ENCODE data around the gene OR2H2.

OR2H2 gene

DNA sequence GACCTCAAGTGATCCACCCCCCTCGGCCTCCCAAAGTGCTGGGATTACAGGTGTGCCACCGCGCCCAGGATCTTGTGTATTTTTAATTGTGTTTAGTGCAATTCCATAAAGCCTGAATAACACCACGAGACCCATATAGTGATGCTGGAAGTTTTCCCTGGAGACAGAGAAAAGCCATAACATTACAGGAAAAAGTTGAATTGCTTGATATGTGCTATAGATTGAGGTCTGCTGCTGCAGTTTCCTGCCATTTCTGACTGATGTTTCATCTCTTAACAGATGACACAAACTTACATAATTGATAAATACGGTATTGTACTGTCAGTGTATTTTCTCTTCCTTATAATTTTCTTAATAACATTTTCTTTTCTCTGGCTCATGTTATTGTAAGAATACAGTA lies 18.1 kb upstream of the OR2H2 start:
- Mint-ChIP-seq H3K27me3 (peaks cover 6 to 14% of the 10 kb centered on the region in 2 donors), H3K4me1 (peaks cover 8 to 10% of the 10 kb centered on the region in 2 donors), H3K9me3 (peaks cover 0 to 4% of the 10 kb centered on the region in 2 donors), H3K27ac (no peak overlapping the region), H3K4me3 (no peak overlapping the region), H3K36me3 (no peaks in the 10 kb centered on the region)
- ATAC-seq (replicated peaks) = no peak
- DNase-seq = no peak

DNA sequence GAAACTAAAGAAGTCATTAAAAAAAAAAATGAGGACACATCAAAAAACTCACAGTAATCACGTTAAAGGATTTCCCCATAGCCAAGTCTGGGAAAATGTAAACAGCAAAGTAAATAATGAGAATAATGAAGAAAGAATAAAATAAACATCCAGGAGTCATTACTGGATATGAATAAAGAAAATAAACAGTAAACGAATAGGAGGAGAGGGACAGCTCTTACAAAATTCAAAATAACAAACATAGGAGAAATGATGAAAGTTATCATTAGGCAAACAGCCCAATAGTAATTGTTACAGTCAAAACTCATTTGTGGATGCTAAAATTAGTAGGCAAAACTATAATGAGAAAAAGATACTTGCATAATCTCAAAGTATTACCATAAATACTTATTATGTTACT lies 17.4 kb upstream of the OR2H2 start:
- DNase-seq = no peak
- Mint-ChIP-seq H3K27ac (no peak overlapping the region), H3K4me1 (peaks cover 8 to 10% of the 10 kb centered on the region in 2 donors), H3K4me3 (no peak overlapping the region), H3K27me3 (peaks cover 6 to 14% of the 10 kb centered on the region in 2 donors), H3K9me3 (peaks cover 0 to 4% of the 10 kb centered on the region in 2 donors), H3K36me3 (no peaks in the 10 kb centered on the region)
- no peak for ATAC-seq (replicated peaks)

DNA sequence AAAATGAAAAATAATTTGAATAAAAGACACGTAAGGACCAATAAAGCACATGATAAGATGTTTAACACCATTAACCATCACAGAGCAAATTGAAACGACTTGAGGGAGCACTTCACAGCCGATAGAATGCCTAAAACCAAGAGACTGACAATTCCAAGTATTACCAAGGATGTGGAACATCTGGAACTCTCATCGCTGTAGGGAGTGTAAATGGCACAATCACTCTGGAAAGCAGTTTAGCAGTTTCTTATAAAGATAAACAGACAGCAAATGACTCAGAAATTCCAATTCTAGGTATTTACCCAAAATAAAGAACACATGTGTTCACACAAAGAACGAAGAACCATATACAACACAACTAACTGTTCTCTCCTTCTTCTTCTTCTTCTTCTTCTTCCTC lies 16.9 kb upstream of the OR2H2 start:
- peaks cover 4 to 11% of the 10 kb centered on the region in 2 donors for H3K27me3 Mint-ChIP-seq
- H3K36me3 Mint-ChIP-seq = no peaks in the 10 kb centered on the region
- no peak overlapping the region for H3K27ac Mint-ChIP-seq
- peaks cover 7 to 8% of the 10 kb centered on the region in 2 donors for H3K4me1 Mint-ChIP-seq
- DNase-seq = no peak
- ATAC-seq (replicated peaks) = no peak
- H3K9me3 Mint-ChIP-seq = peaks cover 0 to 4% of the 10 kb centered on the region in 2 donors
- H3K4me3 Mint-ChIP-seq = no peak overlapping the region

DNA sequence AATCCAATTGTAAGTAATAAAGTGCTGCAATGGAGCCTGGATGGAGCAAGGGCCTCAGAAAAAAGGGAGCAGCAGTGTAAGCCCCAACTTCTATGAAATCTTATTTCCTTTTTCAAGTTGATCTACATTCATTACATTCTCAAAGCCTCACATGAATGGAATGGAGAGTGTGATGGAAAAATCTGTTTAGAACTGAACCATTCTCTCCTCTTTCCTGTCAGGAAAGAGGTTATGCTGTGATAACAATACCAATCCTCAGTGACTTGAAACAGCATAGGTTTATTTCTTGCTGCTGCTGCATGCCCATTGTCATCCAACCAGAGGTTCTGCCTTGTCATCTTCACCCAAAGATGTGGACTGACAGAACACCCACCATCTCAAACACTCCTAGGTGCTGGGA lies 8.9 kb upstream of the OR2H2 start:
- H3K4me1 Mint-ChIP-seq = no peaks in the 10 kb centered on the region
- H3K9me3 Mint-ChIP-seq = no peaks in the 10 kb centered on the region
- H3K27ac Mint-ChIP-seq = no peak overlapping the region
- ATAC-seq (replicated peaks) (no peak), DNase-seq (no peak)
- no peak overlapping the region for H3K4me3 Mint-ChIP-seq
- H3K27me3 Mint-ChIP-seq = peaks cover 34 to 63% of the 10 kb centered on the region in 2 donors
- H3K36me3 Mint-ChIP-seq = no peaks in the 10 kb centered on the region

DNA sequence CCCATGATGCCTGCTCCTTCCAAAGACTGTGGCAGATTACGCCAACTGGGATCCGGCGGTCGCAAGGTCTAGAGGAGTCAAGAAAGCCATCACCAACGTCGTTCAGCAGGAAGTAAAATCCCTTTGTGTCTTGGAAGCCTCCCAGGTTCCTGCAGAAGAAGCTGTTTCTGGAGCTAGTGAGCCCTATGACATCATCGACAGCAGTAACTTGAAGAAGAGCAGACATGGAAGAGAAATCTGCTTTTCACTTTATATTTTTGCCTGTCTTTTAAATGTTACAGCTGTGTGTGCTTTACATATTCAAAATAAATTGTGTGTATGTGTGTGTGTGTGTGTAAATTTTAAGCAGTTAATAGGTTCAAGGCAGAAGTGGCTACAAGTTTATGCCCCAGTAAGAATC lies 7.4 kb upstream of the OR2H2 start:
- peaks cover 30 to 67% of the 10 kb centered on the region in 2 donors for H3K27me3 Mint-ChIP-seq
- no peaks in the 10 kb centered on the region for H3K4me1 Mint-ChIP-seq
- no peak overlapping the region for H3K4me3 Mint-ChIP-seq
- H3K9me3 Mint-ChIP-seq = no peaks in the 10 kb centered on the region
- no peaks in the 10 kb centered on the region for H3K36me3 Mint-ChIP-seq
- ATAC-seq (replicated peaks) (no peak), DNase-seq (no peak)
- H3K27ac Mint-ChIP-seq = no peak overlapping the region

DNA sequence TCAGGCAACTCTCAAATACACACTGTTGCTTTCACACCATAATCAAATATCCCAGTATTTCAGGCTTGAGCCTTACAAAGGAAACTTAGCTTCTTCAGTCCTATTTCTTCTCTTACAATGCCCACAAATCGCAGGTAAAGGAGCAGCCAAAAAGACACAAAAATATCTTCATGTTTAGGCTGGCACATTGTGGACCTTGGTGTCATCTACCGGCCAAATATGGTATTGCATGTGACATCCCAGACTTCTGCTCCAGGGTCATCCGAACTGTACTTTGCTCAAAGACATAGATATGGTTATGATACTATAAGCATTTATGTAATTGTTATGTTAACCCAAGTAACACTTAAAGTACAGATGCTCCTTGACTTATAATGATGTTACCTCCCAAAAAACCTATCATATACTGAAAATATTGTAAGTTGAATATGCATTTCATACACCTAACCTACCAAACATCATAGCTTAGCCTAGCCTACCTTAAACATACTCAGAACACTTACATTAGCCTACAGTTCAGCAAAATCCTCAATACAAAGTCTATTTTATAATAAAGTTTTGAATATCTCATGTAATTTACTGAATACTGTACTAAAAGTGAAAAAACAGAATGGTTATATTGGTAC lies 4.6 kb downstream of the OR2H2 start:
- DNase-seq (peak; percentile 28), ATAC-seq (replicated peaks) (peak; percentile 59 to 72)
- H3K27ac Mint-ChIP-seq = no peak overlapping the region
- H3K27me3 Mint-ChIP-seq = peaks cover 12 to 44% of the 10 kb centered on the region in 2 donors
- H3K36me3 Mint-ChIP-seq = no peaks in the 10 kb centered on the region
- no peaks in the 10 kb centered on the region for H3K9me3 Mint-ChIP-seq
- no peak overlapping the region for H3K4me3 Mint-ChIP-seq
- H3K4me1 Mint-ChIP-seq = peaks cover 0 to 5% of the 10 kb centered on the region in 2 donors

DNA sequence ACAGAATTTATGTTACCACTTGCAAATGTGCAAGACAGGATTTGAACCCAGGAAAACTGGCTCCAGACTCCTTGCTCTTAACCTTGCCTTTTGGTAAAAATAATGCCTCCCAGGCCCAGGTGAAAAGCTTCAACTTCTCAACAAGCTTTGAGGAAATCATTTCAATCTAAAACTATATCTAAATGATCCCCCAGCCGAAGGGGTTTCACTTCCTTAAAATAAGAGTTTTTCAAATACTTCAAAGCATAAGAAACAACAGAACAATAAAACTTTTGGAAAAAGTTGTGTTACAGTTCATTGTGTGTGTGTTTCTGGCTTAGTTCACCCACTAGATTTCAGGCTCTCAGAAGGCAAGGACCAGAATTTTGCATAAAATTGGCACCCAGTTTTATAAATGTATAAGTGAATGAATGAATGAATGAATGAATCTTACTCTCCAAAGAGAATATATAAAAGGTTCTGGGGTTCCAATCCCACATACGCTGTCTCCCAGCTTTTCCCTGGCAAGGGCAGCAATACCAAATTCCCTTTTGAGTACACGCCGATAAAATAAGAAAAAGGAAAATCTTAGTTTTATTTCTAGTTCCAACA lies 5.4 kb downstream of the OR2H2 start:
- no peak overlapping the region for H3K27ac Mint-ChIP-seq
- no peak for ATAC-seq (replicated peaks)
- no peaks in the 10 kb centered on the region for H3K36me3 Mint-ChIP-seq
- no peak for DNase-seq
- peaks cover 12 to 36% of the 10 kb centered on the region in 2 donors for H3K27me3 Mint-ChIP-seq
- no peaks in the 10 kb centered on the region for H3K9me3 Mint-ChIP-seq
- H3K4me1 Mint-ChIP-seq = peaks cover 0 to 5% of the 10 kb centered on the region in 2 donors
- H3K4me3 Mint-ChIP-seq = no peak overlapping the region

DNA sequence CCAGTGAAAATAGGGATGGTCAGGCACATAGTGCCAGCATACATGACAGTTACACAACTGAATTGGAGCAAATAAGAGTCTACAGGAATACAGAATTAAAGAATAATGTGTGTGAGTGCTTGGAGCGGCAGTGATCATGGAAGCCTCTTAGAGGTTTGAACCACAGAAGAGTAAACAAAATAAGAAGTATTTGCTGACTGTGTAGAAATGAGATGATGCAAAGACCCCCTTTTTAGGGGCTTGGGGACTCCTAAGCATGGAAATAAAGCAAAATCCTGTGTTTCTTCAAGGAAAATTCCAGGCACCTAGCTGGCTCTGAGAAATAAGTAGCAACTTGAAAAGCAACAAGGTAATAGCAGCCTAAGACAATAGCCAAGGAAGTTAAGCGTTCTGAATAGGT lies 6.8 kb downstream of the OR2H2 start:
- Mint-ChIP-seq H3K9me3 (no peaks in the 10 kb centered on the region), H3K4me3 (no peak overlapping the region), H3K27ac (no peak overlapping the region), H3K36me3 (no peaks in the 10 kb centered on the region), H3K4me1 (peaks cover 0 to 5% of the 10 kb centered on the region in 2 donors), H3K27me3 (peaks cover 7 to 29% of the 10 kb centered on the region in 2 donors)
- no peak for DNase-seq
- ATAC-seq (replicated peaks) = no peak

DNA sequence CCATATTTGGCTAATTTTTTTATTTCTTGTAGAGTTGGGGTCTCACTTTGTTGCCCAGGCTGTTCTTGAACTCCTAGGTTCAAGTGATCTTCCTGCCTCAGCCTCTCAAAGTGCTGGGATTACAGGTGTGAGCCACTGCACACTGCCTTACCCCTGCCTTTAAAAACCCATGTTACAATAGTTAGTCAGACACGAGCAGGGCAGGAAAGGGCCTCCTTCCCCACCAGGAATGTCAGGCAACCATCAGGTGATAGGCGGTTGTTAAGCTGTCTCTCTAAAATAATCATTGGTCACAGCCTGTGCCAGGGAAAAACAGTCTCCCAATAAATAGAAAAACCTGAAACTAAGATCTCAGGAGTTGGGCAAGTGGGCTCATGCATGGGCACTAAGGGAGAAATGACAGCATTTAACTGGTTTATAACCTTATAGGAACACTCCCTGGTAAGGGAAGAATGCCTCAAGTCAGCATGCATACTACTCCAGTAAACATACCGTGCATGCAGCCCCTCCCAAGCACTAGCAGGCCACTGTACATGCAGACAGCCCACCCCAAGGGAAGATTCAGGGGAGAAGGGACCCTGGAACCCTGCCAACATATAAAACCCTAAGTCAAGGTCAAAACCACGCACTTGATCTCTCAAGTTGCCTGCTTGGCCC lies 8.4 kb downstream of the OR2H2 start:
- Mint-ChIP-seq H3K27me3 (peaks cover 2 to 12% of the 10 kb centered on the region in 2 donors), H3K4me1 (peaks cover 0 to 5% of the 10 kb centered on the region in 2 donors), H3K9me3 (no peaks in the 10 kb centered on the region), H3K27ac (no peak overlapping the region), H3K36me3 (no peaks in the 10 kb centered on the region), H3K4me3 (no peak overlapping the region)
- no peak for DNase-seq
- no peak for ATAC-seq (replicated peaks)

DNA sequence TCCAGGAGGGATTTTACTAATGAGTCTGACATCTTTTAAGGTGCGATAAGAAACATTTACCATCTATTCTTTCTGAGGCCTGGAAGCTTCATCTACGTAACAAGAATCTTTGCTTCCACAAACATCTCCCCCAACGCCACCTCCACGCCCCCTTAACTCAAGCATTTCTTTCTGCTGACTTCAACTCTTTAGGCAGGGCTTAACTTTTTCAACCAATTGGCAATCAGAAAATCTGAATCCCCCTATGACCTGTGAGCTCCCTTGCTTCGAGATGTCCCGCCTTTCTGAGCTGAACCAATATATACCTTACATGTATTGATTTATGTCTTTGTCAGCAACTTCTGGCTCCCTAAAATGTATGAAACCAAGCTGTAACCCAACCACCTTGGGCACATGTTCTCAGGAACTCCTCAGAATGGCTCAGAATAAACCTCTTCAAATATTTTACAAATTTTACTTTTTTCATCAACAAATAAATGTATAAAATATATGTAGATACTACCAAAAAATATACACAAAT lies 11.5 kb downstream of the OR2H2 start:
- Mint-ChIP-seq H3K4me1 (no peaks in the 10 kb centered on the region), H3K36me3 (peaks cover under 1 to 2% of the 10 kb centered on the region in 2 donors), H3K27me3 (no peaks in the 10 kb centered on the region), H3K27ac (no peak overlapping the region), H3K9me3 (no peaks in the 10 kb centered on the region), H3K4me3 (no peak overlapping the region)
- no peak for ATAC-seq (replicated peaks)
- no peak for DNase-seq

DNA sequence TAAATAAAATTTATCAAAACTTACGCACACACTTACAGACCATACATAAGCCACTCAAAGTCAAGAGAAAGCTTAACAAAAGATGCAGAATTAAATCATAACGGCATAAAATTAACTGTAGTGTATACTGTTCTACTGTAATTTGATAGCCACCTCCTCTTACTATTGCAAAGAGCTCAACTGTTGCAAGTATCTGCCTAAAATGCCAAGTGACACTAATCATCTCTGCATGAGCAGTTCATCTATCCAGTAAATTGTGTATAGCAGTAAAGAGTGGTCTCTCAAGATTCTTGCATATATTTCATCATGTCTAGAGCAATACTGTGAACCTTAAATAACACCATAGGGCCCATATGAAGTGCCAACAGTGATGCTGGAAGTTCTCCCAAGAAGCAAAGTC lies 12.3 kb downstream of the OR2H2 start:
- Mint-ChIP-seq H3K36me3 (peaks cover 6% of the 10 kb centered on the region in 2 donors), H3K27ac (no peak overlapping the region), H3K9me3 (no peaks in the 10 kb centered on the region), H3K4me3 (no peak overlapping the region), H3K4me1 (no peaks in the 10 kb centered on the region), H3K27me3 (no peaks in the 10 kb centered on the region)
- DNase-seq = no peak
- no peak for ATAC-seq (replicated peaks)

DNA sequence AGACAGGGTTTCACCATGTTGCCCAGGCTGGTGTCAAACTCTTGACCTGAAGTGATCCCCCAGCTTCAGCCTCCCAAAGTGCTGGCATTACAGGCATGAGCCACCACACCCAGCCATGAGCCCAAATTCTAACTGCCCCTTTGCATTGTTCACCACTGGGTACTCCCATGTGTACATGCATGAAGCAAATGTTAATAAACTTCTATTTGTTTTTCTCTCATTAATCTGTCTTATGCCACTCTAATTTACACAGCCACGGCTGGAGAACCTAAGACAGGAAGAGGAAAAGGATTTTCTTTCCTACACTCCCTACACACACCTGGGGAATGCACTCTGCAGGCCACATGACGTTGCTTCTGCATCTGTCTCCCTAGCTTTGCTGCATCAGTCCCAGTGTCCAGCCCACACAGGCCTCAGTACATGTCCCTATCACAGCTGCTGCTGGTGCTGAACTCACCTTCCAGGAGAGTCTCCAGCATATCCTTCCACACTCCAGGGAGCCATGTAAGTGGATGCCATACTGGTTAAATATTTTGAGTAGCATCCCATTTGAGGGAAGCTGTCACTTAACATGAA lies 13.3 kb downstream of the OR2H2 start:
- ATAC-seq (replicated peaks) (no peak), DNase-seq (no peak)
- Mint-ChIP-seq H3K4me3 (no peak overlapping the region), H3K27ac (no peak overlapping the region), H3K9me3 (no peaks in the 10 kb centered on the region), H3K27me3 (no peaks in the 10 kb centered on the region), H3K4me1 (no peaks in the 10 kb centered on the region), H3K36me3 (peaks cover 12 to 16% of the 10 kb centered on the region in 2 donors)

DNA sequence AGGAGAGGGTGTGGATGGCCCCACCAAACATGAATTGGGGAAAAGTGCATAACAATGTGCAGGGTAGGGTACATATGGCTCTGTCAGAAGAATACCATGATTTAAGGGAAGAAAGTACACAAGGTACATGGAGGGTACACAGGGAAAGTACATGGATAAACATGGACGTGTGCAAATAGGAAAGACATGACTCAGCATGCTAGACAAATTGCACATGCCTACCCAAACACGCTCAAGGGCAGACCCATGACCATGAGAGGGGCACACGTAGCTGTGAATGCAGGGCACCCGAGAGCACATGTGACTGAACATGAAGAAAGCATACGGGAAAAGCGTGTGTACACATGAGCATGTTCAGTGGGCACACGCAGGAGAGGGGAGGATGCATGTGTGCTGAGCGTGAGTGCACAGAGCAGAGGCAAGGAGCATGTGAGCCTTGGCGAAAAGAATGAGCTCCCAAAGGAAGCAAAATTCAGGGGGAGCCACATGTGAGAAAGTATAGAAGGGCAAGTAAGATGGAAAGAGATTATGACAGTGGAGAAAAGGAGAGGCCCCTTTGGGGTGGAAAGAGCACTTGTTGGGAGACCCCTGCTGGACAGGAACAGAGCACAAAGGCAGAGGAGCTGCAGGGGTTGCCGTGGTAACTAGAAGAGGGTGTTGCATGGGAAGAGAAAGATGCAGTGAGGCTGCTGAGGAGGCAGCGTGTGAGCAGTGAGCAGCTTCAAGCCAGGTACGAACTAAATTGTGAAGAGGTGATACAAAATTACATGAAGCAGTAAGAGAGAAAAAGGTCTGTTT lies 17.8 kb downstream of the OR2H2 start:
- DNase-seq = no peak
- Mint-ChIP-seq H3K27ac (no peak overlapping the region), H3K9me3 (no peaks in the 10 kb centered on the region), H3K27me3 (no peaks in the 10 kb centered on the region), H3K4me1 (no peaks in the 10 kb centered on the region), H3K4me3 (no peak overlapping the region), H3K36me3 (peaks cover 42 to 51% of the 10 kb centered on the region in 2 donors)
- ATAC-seq (replicated peaks) = peak in 1 of 2 donors; percentile 41

DNA sequence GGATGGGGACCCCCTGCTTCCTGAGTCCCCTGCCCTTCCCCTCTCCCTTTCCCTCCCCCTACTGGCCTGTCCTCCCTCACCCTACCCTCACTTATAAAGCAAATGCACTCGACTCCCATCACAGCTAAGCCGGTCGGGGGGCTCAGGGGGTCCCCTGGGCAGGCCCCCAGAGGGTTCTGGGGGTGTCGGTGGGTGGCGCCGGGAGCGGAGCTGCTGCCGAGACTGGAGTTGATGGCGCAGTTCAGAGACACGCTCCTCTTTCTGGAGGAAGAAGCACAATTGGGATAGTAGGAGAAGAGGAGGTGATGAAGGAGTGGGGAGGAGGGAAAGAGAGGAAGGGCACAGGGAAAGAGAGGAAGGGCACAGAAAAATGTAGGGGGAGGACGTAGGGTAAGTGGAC lies 18.5 kb downstream of the OR2H2 start:
- Mint-ChIP-seq H3K4me3 (no peak overlapping the region), H3K27me3 (no peaks in the 10 kb centered on the region), H3K4me1 (no peaks in the 10 kb centered on the region), H3K36me3 (peaks cover 48 to 58% of the 10 kb centered on the region in 2 donors), H3K27ac (no peak overlapping the region), H3K9me3 (no peaks in the 10 kb centered on the region)
- no peak for DNase-seq
- no peak for ATAC-seq (replicated peaks)
